ENCODE data around the gene CFAP44.
"Not testable (repeated sequence)": the region's sequence is repeated elsewhere in the genome, so short reads cannot be mapped to it uniquely, and the experiment has no call there.

Gene CFAP44

GRCh38 chr3:113441051-113441770, at the start of gene CFAP44:
Gene CFAP44, minus strand, starts transcription at chr3:113441493. Its CDS starts 7,829 bp downstream, at chr3:113433664.
- DNase-seq: no peak

- DNase-seq: no peak
Observed at GRCh38 chr3:113485161-113485609, 43.9 kb upstream of the CFAP44 start.

- DNase-seq: no peak
Observed at GRCh38 chr3:113468539-113468938, 27.2 kb upstream of the CFAP44 start.

- no peak for DNase-seq
Observed at GRCh38 chr3:113461488-113461887, 20.2 kb upstream of the CFAP44 start.

GRCh38 chr3:113458554-113458953, 17.3 kb upstream of the CFAP44 start:
- DNase-seq: not testable (repeated sequence)

- DNase-seq: no peak
Observed at GRCh38 chr3:113455446-113455845, 14.2 kb upstream of the CFAP44 start.

GRCh38 chr3:113454630-113455029, 13.3 kb upstream of the CFAP44 start:
- no peak for DNase-seq

GRCh38 chr3:113454057-113454456, 12.8 kb upstream of the CFAP44 start:
- no peak for DNase-seq

GRCh38 chr3:113450911-113451310, 9.6 kb upstream of the CFAP44 start:
- no peak for DNase-seq

GRCh38 chr3:113439606-113440005, 1.7 kb downstream of the CFAP44 start:
- DNase-seq: no peak

GRCh38 chr3:113438224-113438623, 3.1 kb downstream of the CFAP44 start:
- DNase-seq: no peak

GRCh38 chr3:113437411-113437810, 3.9 kb downstream of the CFAP44 start:
- DNase-seq: no peak

GRCh38 chr3:113436809-113437208, 4.5 kb downstream of the CFAP44 start:
- DNase-seq: no peak

- no peak for DNase-seq
Observed at GRCh38 chr3:113431811-113432210, 9.5 kb downstream of the CFAP44 start.

GRCh38 chr3:113428581-113428980, 12.7 kb downstream of the CFAP44 start:
- DNase-seq: no peak

GRCh38 chr3:113423699-113424098, 17.6 kb downstream of the CFAP44 start:
- no peak for DNase-seq

GRCh38 chr3:113421082-113421481, 20.2 kb downstream of the CFAP44 start:
- DNase-seq: no peak

GRCh38 chr3:113409676-113410075, 31.6 kb downstream of the CFAP44 start:
- DNase-seq: no peak

- no peak for DNase-seq
Observed at GRCh38 chr3:113405180-113405579, 36.1 kb downstream of the CFAP44 start.

- no peak for DNase-seq
Observed at GRCh38 chr3:113404637-113405036, 36.7 kb downstream of the CFAP44 start.

All from NCI-H345 (cell line).